Lung (tissue), 12 donors: ENCODE results near the gene CDK9. TPM values are rescaled to one million over a fixed set of nuclear protein-coding genes. Genes with fewer than 3 reads are reported as not detected.
A peak's percentile ranks its signal among the peaks of the same experiment; 100 is the strongest.

Experiments
- ATAC-seq: fragments of 200-7000 bp; cut with Tn5 transposase; one replicate; pipeline ENCODE4 v1.9.1; 2020; ENCODE audit warnings: moderate number of reproducible peaks; ENCODE audit not compliant: insufficient read depth, low FRiP score
- DNase-seq, 3 donors: peaks; one replicate each; pipeline ENCODE4 v3.0.0-alpha.2; 2013 to 2017
- H3K27ac ChIP-seq, 2 donors: one replicate each; pipeline ENCODE4 v1.5.1; 2013; ENCODE audit warnings: mild to moderate bottlenecking in 2 of 2, moderate library complexity in 2 of 2, control low read depth in 1 of 2, inconsistent platforms in 1 of 2, low read depth in 1 of 2, low read length in 1 of 2
- H3K27me3 ChIP-seq, 3 donors: one replicate each; pipeline ENCODE4 v1.5.1; 2013; ENCODE audit warnings: low read length in 2 of 3; ENCODE audit not compliant: control insufficient read depth in 3 of 3, insufficient read depth in 3 of 3
- H3K36me3 ChIP-seq, 4 donors: one replicate each; pipeline ENCODE4 v1.5.1; 2013; ENCODE audit warnings: low read length in 4 of 4, mild to moderate bottlenecking in 1 of 4, moderate library complexity in 1 of 4; ENCODE audit not compliant: control insufficient read depth in 4 of 4, insufficient read depth in 4 of 4
- H3K4me1 ChIP-seq, 5 donors: one replicate each; pipeline ENCODE4 v1.5.1; 2013; ENCODE audit warnings: low read length in 5 of 5, mild to moderate bottlenecking in 2 of 5, moderate library complexity in 1 of 5; ENCODE audit not compliant: control insufficient read depth in 5 of 5, insufficient read depth in 5 of 5
- H3K4me3 ChIP-seq: one replicate; pipeline ENCODE4 v1.5.1; 2013; ENCODE audit warnings: mild to moderate bottlenecking, control low read depth, moderate library complexity
- H3K9ac ChIP-seq, 2 donors: one replicate each; pipeline ENCODE4 v1.5.1; 2013; ENCODE audit warnings: low read length in 2 of 2, control low read depth in 1 of 2; ENCODE audit not compliant: insufficient read depth in 1 of 2
- H3K9me3 ChIP-seq, 4 donors: one replicate each; pipeline ENCODE4 v1.5.1; 2013; ENCODE audit warnings: low read length in 3 of 4, mild to moderate bottlenecking in 1 of 4, moderate library complexity in 1 of 4; ENCODE audit not compliant: control insufficient read depth in 4 of 4, insufficient read depth in 3 of 4
- CTCF ChIP-seq: IDR thresholded peaks from 2 replicates; pipeline ENCODE4 v1.5.1; 2012; ENCODE audit warnings: mild to moderate bottlenecking; ENCODE audit errors: control extremely low read depth, extremely low read depth
- WGBS, 2 donors: extraction: QIAGEN DNeasy Blood & Tissue Kit; methylation state at CpG; one replicate each; pipeline ENCODE4 v1.1.7; 2013; 5-methylcytosine and 5-hydroxymethylcytosine counted together
- polyA plus RNA-seq, 2 donors: library from polyadenylated mRNA; stranded (reverse); fragments of 200-250 nt; gene quantifications; one replicate each; pipeline ENCODE4 v1.2.1, GENCODE V29; 2013
- total RNA-seq, 2 donors: library from RNA; depleted of rRNA in 1 of 2; stranded (reverse); fragments of >200 nt in 1 of 2; gene quantifications; one replicate each; pipeline ENCODE4 v1.2.1, GENCODE V29; 2014 to 2021
- donor health status: control.
- donor health status: control.
- donor health status: Bipolar disorder and iron deficiency.
- donor health status: healthy.
- donor health status: DM: yes; HTN: yes; CAD: no.

The CDK9 gene
- total and polyA plus RNA-seq, 4 donors = 53.9 to 97.9 (median 55.4) TPM

DNA sequence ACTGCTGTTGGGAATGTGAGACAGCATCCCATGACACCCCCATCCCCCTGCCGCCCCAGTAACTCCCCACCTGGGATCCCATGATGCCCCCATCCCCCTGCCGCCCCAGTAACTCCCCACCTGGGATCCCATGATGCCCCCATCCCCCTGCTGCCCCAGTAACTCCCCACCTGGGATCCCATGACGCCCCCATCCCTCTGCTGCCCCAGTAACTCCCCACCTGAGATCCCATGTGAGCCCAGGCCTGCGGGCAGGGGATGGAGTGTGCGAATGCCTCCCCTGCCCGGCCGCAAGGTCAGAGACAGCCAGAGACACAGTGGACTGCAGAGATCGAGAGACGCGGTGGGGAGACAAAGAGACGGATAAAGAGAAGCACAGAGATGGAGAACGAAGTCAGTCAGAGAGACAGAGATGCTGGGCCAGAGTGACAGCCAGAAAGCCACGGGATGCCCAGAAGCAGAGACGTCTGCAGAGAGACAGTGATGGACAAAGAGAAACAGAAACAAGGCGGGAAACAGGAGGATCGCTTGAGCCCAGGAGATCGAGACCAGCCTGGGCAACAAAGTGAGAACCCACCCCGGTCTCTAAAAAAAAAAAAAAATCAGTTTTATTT lies 8.4 kb upstream of the CDK9 start:
- H3K27ac ChIP-seq = peak overlapping the region in 1 of 2 donors; percentile 5
- H3K9ac ChIP-seq = no peak overlapping the region

DNA sequence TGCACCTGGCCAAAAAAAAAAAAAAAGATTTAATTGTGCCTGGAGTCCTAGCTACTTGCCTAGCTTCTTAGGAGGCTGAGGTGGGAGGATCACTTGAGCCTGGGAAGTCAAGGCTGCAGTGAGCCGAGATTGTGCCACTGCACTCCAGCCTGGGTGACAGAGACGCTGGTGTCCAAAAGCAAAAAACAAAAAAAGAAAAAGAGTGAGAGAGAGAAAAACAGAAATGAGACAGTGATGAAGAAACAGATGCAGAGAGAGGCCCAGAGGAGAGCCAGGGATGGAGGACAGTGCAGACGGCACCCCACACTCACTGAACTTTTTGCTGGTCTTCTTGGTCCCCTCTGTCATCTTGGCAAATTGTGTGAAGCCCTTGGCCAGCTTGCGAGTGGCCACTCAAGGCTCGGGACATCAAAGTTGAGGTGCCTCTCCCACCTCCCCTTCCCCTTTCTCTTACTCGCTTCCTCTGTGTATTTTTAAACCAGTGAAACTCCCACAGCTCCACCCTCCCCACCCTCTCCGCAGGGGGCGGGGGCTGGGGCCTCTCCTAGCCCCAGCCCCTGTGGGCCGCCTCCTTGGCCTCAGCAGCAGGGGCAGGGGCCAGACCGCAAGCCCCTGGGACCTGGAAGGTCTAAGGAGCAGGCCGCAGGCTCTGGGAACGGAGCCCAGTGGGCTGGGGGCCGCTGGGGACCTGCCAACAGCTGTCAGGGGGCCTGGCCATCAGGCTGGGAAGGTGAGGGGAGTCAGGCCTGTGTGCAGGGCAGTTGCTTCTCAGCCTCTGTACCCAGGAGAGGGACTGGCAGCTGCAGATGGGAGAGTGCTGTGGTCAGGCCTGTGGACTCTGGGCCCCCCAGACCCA lies 7.3 kb upstream of the CDK9 start, which contains the start of gene SH2D3C:
SH2D3C (minus strand) TSS at position 387 of the 856 bp plus-strand sequence; CDS start at position 348, 39 bp downstream.
- Histone ChIP-seq H3K9ac (peak within 1 kb of the TSS in 1 of 2 donors; percentile 42), H3K36me3 (peaks cover 0 to 3% (median under 1%) of the 10 kb centered on the region in 4 donors), H3K4me3 (no peak within 1 kb of the TSS), H3K4me1 (peaks cover 0 to 10% (median 5%) of the 10 kb centered on the region in 5 donors), H3K9me3 (no peaks in the 10 kb centered on the region), H3K27ac (peak within 1 kb of the TSS in 1 of 2 donors; percentile 87), H3K27me3 (no peaks in the 10 kb centered on the region)
- ATAC-seq (peak; percentile 9), DNase-seq (peak; percentile 38 to 56 (median 41))
- no peak for TF ChIP-seq CTCF
- WGBS, 2 donors = 11 to 35% methylated on average over 13 of the region's 13 CpGs

More for the DNA sequence above, 8.4 kb upstream of the CDK9 start:
- Histone ChIP-seq H3K9me3 (no peaks in the 10 kb centered on the region), H3K4me3 (no peak overlapping the region), H3K36me3 (peaks cover 0 to 3% (median under 1%) of the 10 kb centered on the region in 4 donors), H3K27me3 (no peaks in the 10 kb centered on the region), H3K4me1 (peaks cover 0 to 10% (median 4%) of the 10 kb centered on the region in 5 donors)
- TF ChIP-seq CTCF = no peak
- 31 to 63% methylated on average over 18 of the region's 18 CpGs for WGBS, 2 donors
- DNase-seq = no peak
- ATAC-seq = no peak

DNA sequence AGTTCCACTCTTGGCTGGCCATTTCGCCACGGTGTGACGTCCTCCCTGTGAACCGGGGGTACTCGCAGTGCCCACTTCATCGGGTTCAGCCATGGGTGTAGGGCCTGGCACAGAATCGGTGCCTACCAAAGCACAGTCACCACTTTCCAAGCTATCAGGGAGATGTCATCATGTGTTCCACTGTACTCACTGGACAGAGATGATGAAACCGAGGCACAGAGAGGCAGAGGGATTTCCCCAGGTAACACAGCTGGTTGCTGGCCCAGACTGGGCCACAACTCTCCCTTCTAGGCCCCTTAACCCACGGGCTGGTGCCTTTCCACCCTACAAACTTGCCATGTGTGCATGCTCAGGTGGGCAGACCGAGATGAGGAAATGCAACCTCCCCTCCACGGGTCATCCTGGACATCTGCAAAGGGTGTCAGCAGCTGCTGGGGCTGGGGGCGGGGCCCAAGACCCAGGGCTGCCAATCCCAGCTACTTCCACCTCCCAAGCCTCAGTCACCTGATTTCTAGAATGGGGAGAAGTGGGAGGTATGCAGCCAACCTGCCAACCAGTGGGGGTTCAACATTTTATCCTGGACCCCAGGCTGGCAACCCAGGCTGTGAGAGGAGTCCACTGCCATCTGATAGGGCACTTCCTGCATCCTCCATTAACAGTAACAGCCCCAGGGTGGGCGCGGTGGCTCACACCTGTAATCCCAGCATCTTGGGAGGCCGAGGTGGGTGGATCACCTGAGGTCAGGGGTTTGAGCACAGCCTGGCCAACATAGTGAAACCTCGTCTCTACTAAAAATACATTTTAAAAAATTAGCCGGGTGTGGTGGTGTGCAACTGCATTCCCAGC lies 6.5 kb upstream of the CDK9 start:
- Histone ChIP-seq H3K36me3 (no peaks in the 10 kb centered on the region), H3K27me3 (no peaks in the 10 kb centered on the region), H3K4me3 (no peak overlapping the region), H3K27ac (peak overlapping the region in 1 of 2 donors; percentile 87), H3K4me1 (peaks cover 0 to 10% (median 5%) of the 10 kb centered on the region in 5 donors), H3K9ac (no peak overlapping the region), H3K9me3 (no peaks in the 10 kb centered on the region)
- 42 to 59% methylated on average over 17 of the region's 17 CpGs for WGBS, 2 donors
- TF ChIP-seq CTCF = no peak
- ATAC-seq = no peak
- no peak for DNase-seq
